Transverse colon (tissue), 4 donors: ENCODE results near the gene XRN1.

ENCODE experiments used
- CTCF ChIP-seq, 5 experiments: fragments of 200-600 bp in 3 of 5; fragments of 450-650 bp in 2 of 5; sonication (generic) in 3 of 5; IDR thresholded peaks; 1 replicate in 2 of 5; 2 replicates in 3 of 5; pipeline ENCODE4 v1.5.1; 2016 to 2017; ENCODE audit warnings: antibody characterized with exemption in 5 of 5, inconsistent platforms in 3 of 5, mild to moderate bottlenecking in 2 of 5, moderate library complexity in 1 of 5
- EP300 ChIP-seq: sonication (generic); formaldehyde crosslinking; IDR thresholded peaks from one replicate; pipeline ENCODE4 v1.6.1; 2017; ENCODE audit warnings: antibody characterized with exemption, low read depth
- POLR2A ChIP-seq: fragments of 450-650 bp; IDR thresholded peaks from one replicate; pipeline ENCODE4 v1.6.1; 2016; ENCODE audit warnings: antibody characterized with exemption, mild to moderate bottlenecking, moderate library complexity
- POLR2AphosphoS5 ChIP-seq, 3 donors: sonication (generic); formaldehyde crosslinking; IDR thresholded peaks; one replicate each; pipeline ENCODE4 v1.6.1; 2016; ENCODE audit warnings: antibody characterized with exemption in 3 of 3

GRCh38 chr3:142495103-142495502 lies 47.3 kb upstream of the XRN1 start:
- TF ChIP-seq CTCF (IDR thresholded peaks at IDR 0.05) (no peak), POLR2AphosphoS5 (IDR thresholded peaks at IDR 0.05) (no peak), POLR2A (no peak), EP300 (no peak)
